PC-9 (cell line): ENCODE data around the gene SYT8.

ENCODE experiments used
- CTCF ChIP-seq: fragments of 200-600 bp; sonication (generic); conservative IDR thresholded peaks from 2 replicates; pipeline ENCODE4 v1.6.1; 2017; ENCODE audit warnings: mixed run types, antibody characterized with exemption, mild to moderate bottlenecking, moderate library complexity
- EZH2 ChIP-seq: fragments of 200-600 bp; sonication (generic); IDR thresholded peaks from 2 replicates; pipeline ENCODE4 v1.8.0; 2017; ENCODE audit warnings: antibody characterized with exemption, low read depth

GRCh38 chr11:1786466-1786865 is 48.3 kb upstream of the SYT8 start:
- TF ChIP-seq EZH2 (no peak), CTCF (no peak)
